ENCODE data around the gene CXADR. TPM values are rescaled to one million over a fixed set of nuclear protein-coding genes. Genes with fewer than 3 reads are reported as not detected.

Gene CXADR
- total RNA-seq, 1 experiment from 2014 or later, result 152 TPM

DNA sequence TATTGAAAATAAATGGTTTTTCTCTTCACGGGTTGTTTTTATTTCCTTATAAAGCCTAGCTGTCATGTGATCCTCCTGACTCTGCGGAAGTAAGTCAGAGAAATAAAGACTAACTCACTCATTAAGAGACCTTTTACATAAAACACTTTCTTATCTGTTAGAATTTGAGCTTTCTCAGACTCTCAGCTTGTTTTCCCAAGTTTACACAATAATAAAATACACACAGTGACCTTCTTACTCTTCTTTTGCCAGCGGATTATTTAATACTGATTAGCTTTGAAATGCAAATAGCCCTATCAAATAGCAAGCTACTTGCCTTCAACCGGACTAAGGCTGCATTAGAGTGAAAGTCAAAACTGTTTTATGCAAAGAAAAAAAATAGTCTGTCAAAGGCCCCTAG is 45.5 kb upstream of the CXADR start:
- Histone ChIP-seq H4K5ac (ENCODE audit: insufficient read length, low read depth, low read length) (no peak overlapping the region), H3K14ac (ENCODE audit: insufficient read depth, low read length) (no peak overlapping the region), H4K8ac (replicated peaks; ENCODE audit: insufficient read length, low read depth, low read length) (no peak overlapping the region), H3K4me2 (ENCODE audit: insufficient read depth, insufficient read length, low read length) (peak overlapping the region; percentile 37), H4K20me1 (ENCODE audit: control insufficient read depth, insufficient read depth, insufficient read length) (no peaks in the 10 kb centered on the region), H3K79me1 (ENCODE audit: insufficient read depth, low read depth, low read length, poor library complexity, severe bottlenecking) (no peaks in the 10 kb centered on the region), H3K56ac (ENCODE audit: insufficient read length, low read depth, low read length) (no peak overlapping the region), H3K4me1 (ENCODE audit: insufficient read depth, low read length) (no peaks in the 10 kb centered on the region), H2BK15ac (ENCODE audit: low read depth, low read length) (no peak overlapping the region), H3K9ac (ENCODE audit: extremely low read depth, insufficient read length, low read length) (no peak overlapping the region), H3T11ph (ENCODE audit: low read length) (no peak overlapping the region), H3K27me3 (ENCODE audit: insufficient read depth, low read length) (no peaks in the 10 kb centered on the region), H3K9me3 (ENCODE audit: control insufficient read depth, low read depth, low read length) (no peaks in the 10 kb centered on the region), H3K18ac (ENCODE audit: insufficient read length, low read depth, low read length) (no peak overlapping the region), H2BK120ac (ENCODE audit: low read depth, low read length, poor library complexity, severe bottlenecking) (no peak overlapping the region), H2AK5ac (ENCODE audit: insufficient read length, low read length) (no peak overlapping the region), H3K23me2 (ENCODE audit: insufficient read length, low read depth, low read length, poor library complexity, severe bottlenecking) (no peaks in the 10 kb centered on the region), H4K91ac (ENCODE audit: insufficient read length, low read depth, low read length) (no peak overlapping the region), H3K4ac (ENCODE audit: low read depth, low read length) (no peak overlapping the region), H2BK5ac (ENCODE audit: insufficient read length, low read length) (no peak overlapping the region), H2BK12ac (ENCODE audit: insufficient read length, low read depth, low read length) (no peak overlapping the region), H3K27ac (ENCODE audit: insufficient read length, low read depth, low read length) (no peak overlapping the region), H3K23ac (ENCODE audit: insufficient read length, low read depth, low read length) (no peak overlapping the region), H2AFZ (ENCODE audit: low read length) (peak overlapping the region; percentile 22), H3K79me2 (ENCODE audit: insufficient read depth, low read length) (no peaks in the 10 kb centered on the region), H2BK20ac (ENCODE audit: low read depth, low read length, poor library complexity, severe bottlenecking) (no peak overlapping the region)
- DNase-seq, result no peak
- H3K27me3 Mint-ChIP-seq (ENCODE audit: low read depth), result no peaks in the 10 kb centered on the region
- peaks cover 15 to 16% of the 10 kb centered on the region in 2 experiments for H3K4me1 Mint-ChIP-seq
- H3K4me3 Mint-ChIP-seq, result peak overlapping the region; percentile 71 to 77
- TF ChIP-seq, protein P1, sequence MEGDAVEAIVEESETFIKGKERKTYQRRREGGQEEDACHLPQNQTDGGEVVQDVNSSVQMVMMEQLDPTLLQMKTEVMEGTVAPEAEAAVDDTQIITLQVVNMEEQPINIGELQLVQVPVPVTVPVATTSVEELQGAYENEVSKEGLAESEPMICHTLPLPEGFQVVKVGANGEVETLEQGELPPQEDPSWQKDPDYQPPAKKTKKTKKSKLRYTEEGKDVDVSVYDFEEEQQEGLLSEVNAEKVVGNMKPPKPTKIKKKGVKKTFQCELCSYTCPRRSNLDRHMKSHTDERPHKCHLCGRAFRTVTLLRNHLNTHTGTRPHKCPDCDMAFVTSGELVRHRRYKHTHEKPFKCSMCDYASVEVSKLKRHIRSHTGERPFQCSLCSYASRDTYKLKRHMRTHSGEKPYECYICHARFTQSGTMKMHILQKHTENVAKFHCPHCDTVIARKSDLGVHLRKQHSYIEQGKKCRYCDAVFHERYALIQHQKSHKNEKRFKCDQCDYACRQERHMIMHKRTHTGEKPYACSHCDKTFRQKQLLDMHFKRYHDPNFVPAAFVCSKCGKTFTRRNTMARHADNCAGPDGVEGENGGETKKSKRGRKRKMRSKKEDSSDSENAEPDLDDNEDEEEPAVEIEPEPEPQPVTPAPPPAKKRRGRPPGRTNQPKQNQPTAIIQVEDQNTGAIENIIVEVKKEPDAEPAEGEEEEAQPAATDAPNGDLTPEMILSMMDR (conservative IDR thresholded peaks at IDR 0.05), result no peak
- H3K36me3 Mint-ChIP-seq (ENCODE audit: insufficient read depth in 1 of 3, low read depth in 3 of 3), result no peaks in the 10 kb centered on the region; a peak in 1 of 7 replicates
- H3K9me3 Mint-ChIP-seq, result peaks cover 2 to 3% of the 10 kb centered on the region in 2 experiments; a peak in 2 of 5 replicates
- no CpG with 5 or more reads among the region's 4 CpGs for WGBS (ENCODE audit: extremely low coverage, insufficient read length, low lambda C conversion rate)
- 0 out of 7 replicates have a peak overlapping the region, but pooled peaks of 1 of the 3 experiments have one; percentile 41 for H3K27ac Mint-ChIP-seq

Data from H9 (cell line).